Smooth muscle cell (in vitro differentiated cells): Measurements from ENCODE around the gene BAHD1. TPM values are rescaled to one million over a fixed set of nuclear protein-coding genes. Genes with fewer than 3 reads are reported as not detected.

Experiments
- DNase-seq: peaks from one replicate; lab custom pipeline; 2025; ENCODE audit not compliant: unreplicated experiment; lab: John Stamatoyannopoulos, UW
- H2AFZ ChIP-seq: fragments of 200-600 bp; sonication (generic); 2 replicates; pipeline ENCODE4 v1.6.0; 2016; ENCODE audit warnings: antibody characterized with exemption, low read depth, mild to moderate bottlenecking
- H3F3A ChIP-seq: fragments of 200-600 bp; sonication (generic); 2 replicates; pipeline ENCODE4 v1.6.0; 2017; ENCODE audit warnings: antibody characterized with exemption, low read depth
- H3K27ac ChIP-seq: fragments of 200-600 bp; sonication (generic); 2 replicates; pipeline ENCODE4 v1.5.1; 2016; ENCODE audit warnings: low read depth, mild to moderate bottlenecking
- H3K27me3 ChIP-seq: fragments of 200-600 bp; sonication (generic); 2 replicates; pipeline ENCODE4 v1.6.1; 2016; ENCODE audit warnings: low read depth, mild to moderate bottlenecking
- H3K36me3 ChIP-seq: fragments of 200-600 bp; sonication (generic); 2 replicates; pipeline ENCODE4 v1.5.1; 2016; ENCODE audit warnings: low read depth
- H3K4me1 ChIP-seq: fragments of 200-600 bp; sonication (generic); 2 replicates; pipeline ENCODE4 v1.5.1; 2016; ENCODE audit warnings: low read depth
- H3K4me2 ChIP-seq: fragments of 200-600 bp; sonication (generic); 2 replicates; pipeline ENCODE4 v1.6.0; 2016; ENCODE audit warnings: mild to moderate bottlenecking
- H3K4me3 ChIP-seq: fragments of 200-600 bp; sonication (generic); 2 replicates; pipeline ENCODE4 v1.5.1; 2016; ENCODE audit warnings: mild to moderate bottlenecking
- H3K79me2 ChIP-seq: fragments of 200-600 bp; sonication (generic); 2 replicates; pipeline ENCODE4 v1.6.0; 2016; ENCODE audit warnings: low read depth, mild to moderate bottlenecking
- H3K9ac ChIP-seq: fragments of 200-600 bp; sonication (generic); 2 replicates; pipeline ENCODE4 v1.6.0; 2016; ENCODE audit warnings: low read depth
- H3K9me3 ChIP-seq: fragments of 200-600 bp; sonication (generic); replicated peaks from 2 replicates; pipeline ENCODE4 v1.5.1; 2016; ENCODE audit warnings: low read depth
- H4K20me1 ChIP-seq: fragments of 200-600 bp; sonication (generic); 2 replicates; pipeline ENCODE4 v1.6.0; 2016; ENCODE audit warnings: low read depth
- CTCF ChIP-seq: fragments of 200-600 bp; sonication (generic); IDR thresholded peaks from 2 replicates; pipeline ENCODE4 v1.5.1; 2017; ENCODE audit warnings: borderline replicate concordance, mild to moderate bottlenecking, antibody characterized with exemption; ENCODE audit not compliant: insufficient read depth, poor library complexity, severe bottlenecking
- WGBS: methylation state at CpG from one replicate; pipeline ENCODE4 v1.1.7; 2016; ENCODE audit warnings: low lambda C conversion rate; 5-methylcytosine and 5-hydroxymethylcytosine counted together
- polyA plus RNA-seq: library from polyadenylated mRNA; unstranded; fragments of >200 nt; fragmentation: Nextera tagmentation; extraction: Ambion mirVana; gene quantifications from 2 replicates; pipeline ENCODE4 v1.2.1, GENCODE V29; 2016
- total RNA-seq: library from RNA; depleted of rRNA; stranded (reverse); fragments of >200 nt; gene quantifications from 2 replicates; pipeline ENCODE4 v1.2.3, GENCODE V29; 2014

Gene BAHD1
- total and polyA plus RNA-seq, 2 experiments from 2014 or later: 8.4 to 11.1 TPM

GRCh38 chr15:40435023-40435709, 5.6 kb upstream of the BAHD1 start:
- no peaks in the 10 kb centered on the region for H4K20me1 ChIP-seq
- peaks cover 25% of the 10 kb centered on the region for H3K4me1 ChIP-seq
- peak overlapping the region; percentile 100 for H3K4me2 ChIP-seq
- H3K9ac ChIP-seq: no peak overlapping the region
- no peaks in the 10 kb centered on the region for H3K36me3 ChIP-seq
- H3K9me3 ChIP-seq: no peaks in the 10 kb centered on the region
- peaks cover 14% of the 10 kb centered on the region for H3K27me3 ChIP-seq
- no peak for DNase-seq
- no peak for TF ChIP-seq CTCF
- WGBS: 45% methylated on average over 20 of the region's 20 CpGs
- H3F3A ChIP-seq: peaks cover 4% of the 10 kb centered on the region
- no peak overlapping the region for H3K27ac ChIP-seq
- peak overlapping the region; percentile 60 for H3K4me3 ChIP-seq
- no peak overlapping the region for H2AFZ ChIP-seq
- no peaks in the 10 kb centered on the region for H3K79me2 ChIP-seq

GRCh38 chr15:40435710-40436089, 5.1 kb upstream of the BAHD1 start:
- Histone ChIP-seq H3F3A (peaks cover 4% of the 10 kb centered on the region), H3K4me3 (peak overlapping the region; percentile 60), H3K79me2 (no peaks in the 10 kb centered on the region), H3K9me3 (no peaks in the 10 kb centered on the region), H4K20me1 (no peaks in the 10 kb centered on the region), H3K9ac (no peak overlapping the region), H3K4me2 (peak overlapping the region; percentile 100), H3K27ac (no peak overlapping the region), H2AFZ (peak overlapping the region; percentile 69), H3K36me3 (no peaks in the 10 kb centered on the region), H3K4me1 (peaks cover 25% of the 10 kb centered on the region), H3K27me3 (peaks cover 14% of the 10 kb centered on the region)
- no peak for TF ChIP-seq CTCF
- DNase-seq: no peak
- WGBS: 14% methylated on average over 15 of the region's 15 CpGs

GRCh38 chr15:40436116-40436891, 4.4 kb upstream of the BAHD1 start:
- Histone ChIP-seq H3K27ac (no peak overlapping the region), H3K4me3 (peak overlapping the region; percentile 60), H3K27me3 (peaks cover 14% of the 10 kb centered on the region), H3K79me2 (no peaks in the 10 kb centered on the region), H3K9me3 (no peaks in the 10 kb centered on the region), H3K36me3 (no peaks in the 10 kb centered on the region), H3K4me1 (peaks cover 25% of the 10 kb centered on the region), H2AFZ (peak overlapping the region; percentile 69), H3F3A (peaks cover 4% of the 10 kb centered on the region), H3K9ac (peak overlapping the region; percentile 43), H4K20me1 (no peaks in the 10 kb centered on the region), H3K4me2 (peak overlapping the region; percentile 100)
- no peak for TF ChIP-seq CTCF
- no peak for DNase-seq
- WGBS: under 1% methylated on average over 14 of the region's 39 CpGs
